Measurements from ENCODE around the gene GABRG3. TPM values are rescaled to one million over a fixed set of nuclear protein-coding genes. Genes with fewer than 3 reads are reported as not detected.

The GABRG3 gene
- total RNA-seq, 1 experiment from 2014 or later = 0.15 TPM

DNA sequence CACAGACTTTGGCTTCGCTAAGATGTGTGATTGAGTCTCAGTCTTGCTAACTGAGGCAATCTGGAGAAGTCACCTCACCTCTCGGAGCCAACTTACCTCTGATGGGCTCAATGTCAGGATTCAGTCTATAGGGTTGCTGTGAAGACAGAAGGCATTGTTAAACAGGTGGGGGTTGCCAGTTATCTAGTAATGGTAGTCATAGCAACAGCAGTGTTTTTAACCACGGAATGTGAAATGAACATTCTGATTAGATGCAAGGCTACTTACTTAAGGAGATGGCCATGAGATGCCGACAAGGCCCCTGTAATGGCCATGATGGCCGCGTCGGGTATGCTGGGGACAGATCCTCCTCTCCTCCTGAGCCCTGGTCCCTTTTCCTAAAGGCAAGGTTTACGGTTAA lies 243.1 kb downstream of the GABRG3 start:
- Mint-ChIP-seq H3K27ac (no peak overlapping the region), H3K4me1 (peaks cover 0 to 5% of the 10 kb centered on the region in 2 experiments; a peak in 2 of 4 replicates), H3K4me3 (no peak overlapping the region), H3K27me3 (ENCODE audit: low read depth) (0 out of 2 replicates have a peak, but pooled peaks cover 1% of the 10 kb centered on the region), H3K36me3 (ENCODE audit: insufficient read depth in 1 of 3, low read depth in 3 of 3) (no peaks in the 10 kb centered on the region; a peak in 1 of 7 replicates), H3K9me3 (peaks cover 0 to 4% of the 10 kb centered on the region in 2 experiments; a peak in 3 of 5 replicates)
- H3K79me1 ChIP-seq (ENCODE audit: insufficient read depth, low read depth, low read length, poor library complexity, severe bottlenecking) = no peaks in the 10 kb centered on the region
- H2BK120ac ChIP-seq (ENCODE audit: low read depth, low read length, poor library complexity, severe bottlenecking) = no peak overlapping the region
- H3K23ac ChIP-seq (ENCODE audit: insufficient read length, low read depth, low read length) = no peak overlapping the region
- H4K20me1 ChIP-seq (ENCODE audit: control insufficient read depth, insufficient read depth, insufficient read length) = no peaks in the 10 kb centered on the region
- no peak overlapping the region for H3K14ac ChIP-seq (ENCODE audit: insufficient read depth, low read length)
- H2BK20ac ChIP-seq (ENCODE audit: low read depth, low read length, poor library complexity, severe bottlenecking) = no peak overlapping the region
- no peak overlapping the region for H3T11ph ChIP-seq (ENCODE audit: low read length)
- H3K18ac ChIP-seq (ENCODE audit: insufficient read length, low read depth, low read length) = no peak overlapping the region
- H3K4me2 ChIP-seq (ENCODE audit: insufficient read depth, insufficient read length, low read length) = no peak overlapping the region
- no peak overlapping the region for H2AFZ ChIP-seq (ENCODE audit: low read length)
- no peaks in the 10 kb centered on the region for H3K79me2 ChIP-seq (ENCODE audit: insufficient read depth, low read length)
- no peak overlapping the region for H3K4ac ChIP-seq (ENCODE audit: low read depth, low read length)
- no peak overlapping the region for H2AK5ac ChIP-seq (ENCODE audit: insufficient read length, low read length)
- no peak overlapping the region for H4K8ac ChIP-seq (replicated peaks; ENCODE audit: insufficient read length, low read depth, low read length)
- H4K5ac ChIP-seq (ENCODE audit: insufficient read length, low read depth, low read length) = no peak overlapping the region
- H3K23me2 ChIP-seq (ENCODE audit: insufficient read length, low read depth, low read length, poor library complexity, severe bottlenecking) = no peaks in the 10 kb centered on the region
- no peaks in the 10 kb centered on the region for H3K4me1 ChIP-seq (ENCODE audit: insufficient read depth, low read length)
- TF ChIP-seq, protein P1, sequence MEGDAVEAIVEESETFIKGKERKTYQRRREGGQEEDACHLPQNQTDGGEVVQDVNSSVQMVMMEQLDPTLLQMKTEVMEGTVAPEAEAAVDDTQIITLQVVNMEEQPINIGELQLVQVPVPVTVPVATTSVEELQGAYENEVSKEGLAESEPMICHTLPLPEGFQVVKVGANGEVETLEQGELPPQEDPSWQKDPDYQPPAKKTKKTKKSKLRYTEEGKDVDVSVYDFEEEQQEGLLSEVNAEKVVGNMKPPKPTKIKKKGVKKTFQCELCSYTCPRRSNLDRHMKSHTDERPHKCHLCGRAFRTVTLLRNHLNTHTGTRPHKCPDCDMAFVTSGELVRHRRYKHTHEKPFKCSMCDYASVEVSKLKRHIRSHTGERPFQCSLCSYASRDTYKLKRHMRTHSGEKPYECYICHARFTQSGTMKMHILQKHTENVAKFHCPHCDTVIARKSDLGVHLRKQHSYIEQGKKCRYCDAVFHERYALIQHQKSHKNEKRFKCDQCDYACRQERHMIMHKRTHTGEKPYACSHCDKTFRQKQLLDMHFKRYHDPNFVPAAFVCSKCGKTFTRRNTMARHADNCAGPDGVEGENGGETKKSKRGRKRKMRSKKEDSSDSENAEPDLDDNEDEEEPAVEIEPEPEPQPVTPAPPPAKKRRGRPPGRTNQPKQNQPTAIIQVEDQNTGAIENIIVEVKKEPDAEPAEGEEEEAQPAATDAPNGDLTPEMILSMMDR (conservative IDR thresholded peaks at IDR 0.05) = no peak
- no peak overlapping the region for H3K27ac ChIP-seq (ENCODE audit: insufficient read length, low read depth, low read length)
- WGBS (ENCODE audit: extremely low coverage, insufficient read length, low lambda C conversion rate) = no CpG with 5 or more reads among the region's 8 CpGs
- H3K9ac ChIP-seq (ENCODE audit: extremely low read depth, insufficient read length, low read length) = no peak overlapping the region
- no peaks in the 10 kb centered on the region for H3K9me3 ChIP-seq (ENCODE audit: control insufficient read depth, low read depth, low read length)
- no peak for DNase-seq
- H2BK5ac ChIP-seq (ENCODE audit: insufficient read length, low read length) = no peak overlapping the region
- H2BK12ac ChIP-seq (ENCODE audit: insufficient read length, low read depth, low read length) = no peak overlapping the region
- H3K27me3 ChIP-seq (ENCODE audit: insufficient read depth, low read length) = no peaks in the 10 kb centered on the region
- no peak overlapping the region for H2BK15ac ChIP-seq (ENCODE audit: low read depth, low read length)
- H4K91ac ChIP-seq (ENCODE audit: insufficient read length, low read depth, low read length) = no peak overlapping the region
- no peak overlapping the region for H3K56ac ChIP-seq (ENCODE audit: insufficient read length, low read depth, low read length)
